ENCODE data around the gene TWIST2. TPM values are rescaled to one million over a fixed set of nuclear protein-coding genes. Genes with fewer than 3 reads are reported as not detected.

The TWIST2 gene
- total and polyA plus RNA-seq, 2 donors = 1.2 to 1.9 TPM

- H3K9me3 ChIP-seq (ENCODE audit: control insufficient read depth in 2 of 2, insufficient read depth in 1 of 2, low read length in 1 of 2) = peaks cover 1 to 8% of the 10 kb centered on the region in 2 donors
- no peak for DNase-seq (ENCODE audit: low read depth in 6 of 9, low spot score in 9 of 9)
- H3K27ac ChIP-seq (ENCODE audit: low read depth in 1 of 2, low read length in 1 of 2) = no peak overlapping the region
- WGBS = 83% methylated on average over 10 of the region's 10 CpGs
- no peak overlapping the region for H3K4me3 ChIP-seq (ENCODE audit: low read length in 2 of 2)
- H3K27me3 ChIP-seq (ENCODE audit: control insufficient read depth in 2 of 2, insufficient read depth in 1 of 2, low read length in 1 of 2) = no peaks in the 10 kb centered on the region
- no peaks in the 10 kb centered on the region for H3K4me1 ChIP-seq (ENCODE audit: control insufficient read depth in 2 of 2, insufficient read depth in 2 of 2, low read length in 2 of 2)
- no peaks in the 10 kb centered on the region for H3K36me3 ChIP-seq (ENCODE audit: control insufficient read depth in 2 of 2, insufficient read depth in 2 of 2, low read length in 1 of 2)
Observed at GRCh38 chr2:238821944-238822670, 25.8 kb upstream of the TWIST2 start.

GRCh38 chr2:238822955-238823354 is 24.9 kb upstream of the TWIST2 start:
- no peak overlapping the region for H3K27ac ChIP-seq (ENCODE audit: low read depth in 1 of 2, low read length in 1 of 2)
- no peaks in the 10 kb centered on the region for H3K27me3 ChIP-seq (ENCODE audit: control insufficient read depth in 2 of 2, insufficient read depth in 1 of 2, low read length in 1 of 2)
- peaks cover 1 to 8% of the 10 kb centered on the region in 2 donors for H3K9me3 ChIP-seq (ENCODE audit: control insufficient read depth in 2 of 2, insufficient read depth in 1 of 2, low read length in 1 of 2)
- H3K4me3 ChIP-seq (ENCODE audit: low read length in 2 of 2) = no peak overlapping the region
- DNase-seq (ENCODE audit: low read depth in 6 of 9, low spot score in 9 of 9) = no peak
- WGBS = 96% methylated on average over 1 of the region's 1 CpG
- H3K4me1 ChIP-seq (ENCODE audit: control insufficient read depth in 2 of 2, insufficient read depth in 2 of 2, low read length in 2 of 2) = no peaks in the 10 kb centered on the region
- H3K36me3 ChIP-seq (ENCODE audit: control insufficient read depth in 2 of 2, insufficient read depth in 2 of 2, low read length in 1 of 2) = no peaks in the 10 kb centered on the region

DNA sequence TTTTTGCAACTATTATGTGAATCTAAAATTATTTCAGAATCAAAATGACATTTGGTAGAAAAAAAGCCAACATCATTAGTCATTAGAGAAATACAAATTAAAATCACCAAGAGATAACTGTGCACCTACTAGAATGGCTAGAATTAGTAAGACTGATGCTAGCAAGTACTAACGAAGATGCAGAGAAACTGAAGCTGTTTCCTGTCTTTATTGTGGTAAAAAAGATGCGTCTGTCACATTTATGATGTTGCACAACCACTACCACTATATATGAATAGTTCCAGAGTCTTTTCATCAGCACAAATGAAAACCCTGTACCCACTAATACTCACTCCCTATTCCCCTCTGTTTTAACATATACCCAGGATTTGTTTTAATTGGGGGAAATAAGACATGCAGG is 16.7 kb upstream of the TWIST2 start:
- Histone ChIP-seq H3K36me3 (ENCODE audit: control insufficient read depth in 2 of 2, insufficient read depth in 2 of 2, low read length in 1 of 2) (no peaks in the 10 kb centered on the region), H3K4me3 (ENCODE audit: low read length in 2 of 2) (no peak overlapping the region), H3K27me3 (ENCODE audit: control insufficient read depth in 2 of 2, insufficient read depth in 1 of 2, low read length in 1 of 2) (peaks cover 0 to 4% of the 10 kb centered on the region in 2 donors), H3K9me3 (ENCODE audit: control insufficient read depth in 2 of 2, insufficient read depth in 1 of 2, low read length in 1 of 2) (no peaks in the 10 kb centered on the region), H3K27ac (ENCODE audit: low read depth in 1 of 2, low read length in 1 of 2) (no peak overlapping the region), H3K4me1 (ENCODE audit: control insufficient read depth in 2 of 2, insufficient read depth in 2 of 2, low read length in 2 of 2) (no peaks in the 10 kb centered on the region)
- 8% methylated on average over 2 of the region's 2 CpGs for WGBS
- no peak for DNase-seq (ENCODE audit: low read depth in 6 of 9, low spot score in 9 of 9)

DNA sequence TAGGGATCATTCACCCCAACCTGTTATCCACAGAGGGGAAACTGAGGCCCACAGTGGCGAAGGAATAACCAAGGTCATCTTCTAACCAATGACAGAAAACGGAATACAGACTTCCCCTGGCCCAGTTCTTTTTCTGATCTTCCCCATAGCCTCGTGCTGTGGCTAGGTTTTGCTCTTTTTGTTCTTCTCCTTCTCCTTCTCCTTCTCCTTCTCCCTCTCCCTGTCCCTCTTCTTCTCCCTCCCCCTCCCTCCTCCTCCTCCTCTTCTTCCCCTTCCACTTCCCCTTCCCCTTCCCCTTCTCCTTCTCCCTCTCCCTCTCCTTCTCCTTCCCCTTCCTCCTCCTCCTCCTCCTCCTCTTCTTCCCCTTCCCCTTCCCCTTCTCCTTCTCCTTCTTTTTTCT is 12.9 kb upstream of the TWIST2 start:
- Histone ChIP-seq H3K4me3 (ENCODE audit: low read length in 2 of 2) (no peak overlapping the region), H3K9me3 (ENCODE audit: control insufficient read depth in 2 of 2, insufficient read depth in 1 of 2, low read length in 1 of 2) (no peaks in the 10 kb centered on the region), H3K36me3 (ENCODE audit: control insufficient read depth in 2 of 2, insufficient read depth in 2 of 2, low read length in 1 of 2) (no peaks in the 10 kb centered on the region), H3K27ac (ENCODE audit: low read depth in 1 of 2, low read length in 1 of 2) (no peak overlapping the region), H3K4me1 (ENCODE audit: control insufficient read depth in 2 of 2, insufficient read depth in 2 of 2, low read length in 2 of 2) (no peaks in the 10 kb centered on the region), H3K27me3 (ENCODE audit: control insufficient read depth in 2 of 2, insufficient read depth in 1 of 2, low read length in 1 of 2) (peaks cover 0 to 7% of the 10 kb centered on the region in 2 donors)
- no peak for DNase-seq (ENCODE audit: low read depth in 6 of 9, low spot score in 9 of 9)
- 84% methylated on average over 3 of the region's 3 CpGs for WGBS

- Histone ChIP-seq H3K36me3 (ENCODE audit: control insufficient read depth in 2 of 2, insufficient read depth in 2 of 2, low read length in 1 of 2) (no peaks in the 10 kb centered on the region), H3K27ac (ENCODE audit: low read depth in 1 of 2, low read length in 1 of 2) (no peak overlapping the region), H3K4me1 (ENCODE audit: control insufficient read depth in 2 of 2, insufficient read depth in 2 of 2, low read length in 2 of 2) (no peaks in the 10 kb centered on the region), H3K27me3 (ENCODE audit: control insufficient read depth in 2 of 2, insufficient read depth in 1 of 2, low read length in 1 of 2) (peaks cover 0 to 7% of the 10 kb centered on the region in 2 donors), H3K9me3 (ENCODE audit: control insufficient read depth in 2 of 2, insufficient read depth in 1 of 2, low read length in 1 of 2) (no peaks in the 10 kb centered on the region), H3K4me3 (ENCODE audit: low read length in 2 of 2) (no peak overlapping the region)
- no peak for DNase-seq (ENCODE audit: low read depth in 6 of 9, low spot score in 9 of 9)
- 55% methylated on average over 7 of the region's 7 CpGs for WGBS
Observed at GRCh38 chr2:238835726-238836301, 12.1 kb upstream of the TWIST2 start.

- Histone ChIP-seq H3K4me1 (ENCODE audit: control insufficient read depth in 2 of 2, insufficient read depth in 2 of 2, low read length in 2 of 2) (no peaks in the 10 kb centered on the region), H3K27me3 (ENCODE audit: control insufficient read depth in 2 of 2, insufficient read depth in 1 of 2, low read length in 1 of 2) (peaks cover under 1 to 16% of the 10 kb centered on the region in 2 donors), H3K9me3 (ENCODE audit: control insufficient read depth in 2 of 2, insufficient read depth in 1 of 2, low read length in 1 of 2) (no peaks in the 10 kb centered on the region), H3K36me3 (ENCODE audit: control insufficient read depth in 2 of 2, insufficient read depth in 2 of 2, low read length in 1 of 2) (no peaks in the 10 kb centered on the region), H3K4me3 (ENCODE audit: low read length in 2 of 2) (no peak overlapping the region), H3K27ac (ENCODE audit: low read depth in 1 of 2, low read length in 1 of 2) (no peak overlapping the region)
- DNase-seq (ENCODE audit: low read depth in 6 of 9, low spot score in 9 of 9) = no peak
Observed at GRCh38 chr2:238838786-238839327, 9.0 kb upstream of the TWIST2 start.

DNA sequence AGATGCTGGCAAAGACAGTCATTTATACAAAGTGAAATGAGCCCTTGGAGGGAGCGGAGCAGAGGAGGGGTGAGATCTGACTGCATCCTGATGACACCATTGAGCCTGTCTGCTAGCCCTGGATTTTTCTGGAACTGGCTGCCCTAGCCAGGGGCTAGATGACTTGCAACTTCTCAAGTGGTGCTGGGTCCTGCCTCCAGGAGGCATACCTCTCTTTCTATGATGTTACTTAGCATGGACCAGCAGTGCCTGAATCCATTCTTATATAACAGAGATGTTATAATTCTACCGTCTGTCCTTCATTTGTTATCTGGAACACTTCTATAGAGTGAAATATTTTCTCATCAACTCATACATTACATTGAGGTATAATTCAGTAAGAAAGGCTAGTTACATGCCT is 8.5 kb upstream of the TWIST2 start:
- WGBS = 97% methylated on average over 2 of the region's 2 CpGs

GRCh38 chr2:238841542-238842164 is 6.2 kb upstream of the TWIST2 start:
- peaks cover 23 to 38% of the 10 kb centered on the region in 2 donors for H3K27me3 ChIP-seq (ENCODE audit: control insufficient read depth in 2 of 2, insufficient read depth in 1 of 2, low read length in 1 of 2)
- WGBS = 83% methylated on average over 10 of the region's 10 CpGs
- no peak overlapping the region for H3K4me3 ChIP-seq (ENCODE audit: low read length in 2 of 2)
- no peak overlapping the region for H3K27ac ChIP-seq (ENCODE audit: low read depth in 1 of 2, low read length in 1 of 2)
- DNase-seq (ENCODE audit: low read depth in 6 of 9, low spot score in 9 of 9) = no peak
- no peaks in the 10 kb centered on the region for H3K4me1 ChIP-seq (ENCODE audit: control insufficient read depth in 2 of 2, insufficient read depth in 2 of 2, low read length in 2 of 2)
- no peaks in the 10 kb centered on the region for H3K9me3 ChIP-seq (ENCODE audit: control insufficient read depth in 2 of 2, insufficient read depth in 1 of 2, low read length in 1 of 2)
- no peaks in the 10 kb centered on the region for H3K36me3 ChIP-seq (ENCODE audit: control insufficient read depth in 2 of 2, insufficient read depth in 2 of 2, low read length in 1 of 2)

More for the DNA sequence above, 8.5 kb upstream of the TWIST2 start:
- no peaks in the 10 kb centered on the region for H3K36me3 ChIP-seq (ENCODE audit: control insufficient read depth in 2 of 2, insufficient read depth in 2 of 2, low read length in 1 of 2)
- no peak overlapping the region for H3K27ac ChIP-seq (ENCODE audit: low read depth in 1 of 2, low read length in 1 of 2)
- H3K9me3 ChIP-seq (ENCODE audit: control insufficient read depth in 2 of 2, insufficient read depth in 1 of 2, low read length in 1 of 2) = no peaks in the 10 kb centered on the region
- peaks cover 6 to 20% of the 10 kb centered on the region in 2 donors for H3K27me3 ChIP-seq (ENCODE audit: control insufficient read depth in 2 of 2, insufficient read depth in 1 of 2, low read length in 1 of 2)
- no peak overlapping the region for H3K4me3 ChIP-seq (ENCODE audit: low read length in 2 of 2)
- no peaks in the 10 kb centered on the region for H3K4me1 ChIP-seq (ENCODE audit: control insufficient read depth in 2 of 2, insufficient read depth in 2 of 2, low read length in 2 of 2)
- no peak for DNase-seq (ENCODE audit: low read depth in 6 of 9, low spot score in 9 of 9)

- no peaks in the 10 kb centered on the region for H3K4me1 ChIP-seq (ENCODE audit: control insufficient read depth in 2 of 2, insufficient read depth in 2 of 2, low read length in 2 of 2)
- H3K9me3 ChIP-seq (ENCODE audit: control insufficient read depth in 2 of 2, insufficient read depth in 1 of 2, low read length in 1 of 2) = no peaks in the 10 kb centered on the region
- H3K27me3 ChIP-seq (ENCODE audit: control insufficient read depth in 2 of 2, insufficient read depth in 1 of 2, low read length in 1 of 2) = peaks cover 41 to 57% of the 10 kb centered on the region in 2 donors
- no peak for DNase-seq (ENCODE audit: low read depth in 6 of 9, low spot score in 9 of 9)
- H3K4me3 ChIP-seq (ENCODE audit: low read length in 2 of 2) = no peak overlapping the region
- 73% methylated on average over 3 of the region's 3 CpGs for WGBS
- no peaks in the 10 kb centered on the region for H3K36me3 ChIP-seq (ENCODE audit: control insufficient read depth in 2 of 2, insufficient read depth in 2 of 2, low read length in 1 of 2)
- no peak overlapping the region for H3K27ac ChIP-seq (ENCODE audit: low read depth in 1 of 2, low read length in 1 of 2)
Observed at GRCh38 chr2:238843476-238843875, 4.4 kb upstream of the TWIST2 start.
